Keratinocyte (primary cell): ENCODE results near the gene ZC3H12C.

ENCODE experiments used
- EZH2 ChIP-seq: IDR thresholded peaks from one replicate; pipeline ENCODE4 v1.6.1; 2012; ENCODE audit warnings: inconsistent platforms, mild to moderate bottlenecking, low read length, moderate library complexity
- TF ChIP-seq, protein P1 (sequence below), 3 experiments: IDR thresholded peaks in 1 of 3; conservative IDR thresholded peaks in 1 of 3; optimal IDR thresholded peaks in 1 of 3; 2 replicates in 2 of 3; 3 replicates in 1 of 3; pipeline versions ENCODE3 to v1.5.1; 2011; ENCODE audit warnings: low read length in 3 of 3, mild to moderate bottlenecking in 3 of 3, moderate library complexity in 2 of 3, control low read depth in 1 of 3, inconsistent platforms in 1 of 3; ENCODE audit not compliant: insufficient read depth in 2 of 3; ENCODE audit errors: extremely low read depth in 1 of 3

DNA sequence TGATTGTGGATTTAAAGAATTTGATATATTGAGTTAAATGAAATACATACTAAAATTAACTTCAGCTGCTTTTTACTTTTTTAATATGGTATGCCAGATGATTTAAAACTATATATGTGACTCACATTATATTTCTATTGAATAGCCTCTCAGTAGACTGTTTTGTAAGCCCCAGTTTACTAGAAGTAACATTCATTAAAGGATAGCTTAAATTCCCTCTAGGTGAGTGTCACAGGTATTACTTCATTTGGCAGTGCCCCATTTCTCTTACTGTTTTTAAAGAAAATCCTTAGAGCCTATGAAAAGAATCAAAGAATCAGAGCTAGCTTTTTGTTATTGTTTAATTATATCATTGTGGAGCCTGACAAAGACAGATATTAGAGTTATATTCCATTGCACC lies 48.6 kb downstream of the ZC3H12C start:
- TF ChIP-seq, protein P1, sequence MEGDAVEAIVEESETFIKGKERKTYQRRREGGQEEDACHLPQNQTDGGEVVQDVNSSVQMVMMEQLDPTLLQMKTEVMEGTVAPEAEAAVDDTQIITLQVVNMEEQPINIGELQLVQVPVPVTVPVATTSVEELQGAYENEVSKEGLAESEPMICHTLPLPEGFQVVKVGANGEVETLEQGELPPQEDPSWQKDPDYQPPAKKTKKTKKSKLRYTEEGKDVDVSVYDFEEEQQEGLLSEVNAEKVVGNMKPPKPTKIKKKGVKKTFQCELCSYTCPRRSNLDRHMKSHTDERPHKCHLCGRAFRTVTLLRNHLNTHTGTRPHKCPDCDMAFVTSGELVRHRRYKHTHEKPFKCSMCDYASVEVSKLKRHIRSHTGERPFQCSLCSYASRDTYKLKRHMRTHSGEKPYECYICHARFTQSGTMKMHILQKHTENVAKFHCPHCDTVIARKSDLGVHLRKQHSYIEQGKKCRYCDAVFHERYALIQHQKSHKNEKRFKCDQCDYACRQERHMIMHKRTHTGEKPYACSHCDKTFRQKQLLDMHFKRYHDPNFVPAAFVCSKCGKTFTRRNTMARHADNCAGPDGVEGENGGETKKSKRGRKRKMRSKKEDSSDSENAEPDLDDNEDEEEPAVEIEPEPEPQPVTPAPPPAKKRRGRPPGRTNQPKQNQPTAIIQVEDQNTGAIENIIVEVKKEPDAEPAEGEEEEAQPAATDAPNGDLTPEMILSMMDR (optimal IDR thresholded peaks at IDR 0.05 in 1 of 3, IDR thresholded peaks at IDR 0.05 in 1 of 3, conservative IDR thresholded peaks at IDR 0.05 in 1 of 3; ENCODE audit: extremely low read depth in 1 of 3, insufficient read depth in 2 of 3, low read length in 3 of 3) = no peak
- TF ChIP-seq EZH2 = no peak
